ENCODE results near the gene PUS10. TPM values are rescaled to one million over a fixed set of nuclear protein-coding genes. Genes with fewer than 3 reads are reported as not detected.

The PUS10 gene
- total and polyA plus RNA-seq, 2 of the 13 experiments (the other 11 are each of a cell fraction or from before 2014, with no cell fraction given) = 41.4 to 44.3 TPM

GRCh38 chr2:60960706-60961105, 57.3 kb downstream of the PUS10 start (continued):
- TF ChIP-seq YEATS4 (CRISPR knock-in tag; IDR thresholded peaks at IDR 0.05; ENCODE audit: borderline replicate concordance) = no peak
- no peak for TF ChIP-seq HNF4A (CRISPR knock-in tag; IDR thresholded peaks at IDR 0.05)
- TF ChIP-seq ZMYM3 (CRISPR knock-in tag; IDR thresholded peaks at IDR 0.05) = no peak
- no peak for TF ChIP-seq U2AF1 (optimal IDR thresholded peaks at IDR 0.05; ENCODE audit: low read depth, low read length)
- TF ChIP-seq, protein P1, sequence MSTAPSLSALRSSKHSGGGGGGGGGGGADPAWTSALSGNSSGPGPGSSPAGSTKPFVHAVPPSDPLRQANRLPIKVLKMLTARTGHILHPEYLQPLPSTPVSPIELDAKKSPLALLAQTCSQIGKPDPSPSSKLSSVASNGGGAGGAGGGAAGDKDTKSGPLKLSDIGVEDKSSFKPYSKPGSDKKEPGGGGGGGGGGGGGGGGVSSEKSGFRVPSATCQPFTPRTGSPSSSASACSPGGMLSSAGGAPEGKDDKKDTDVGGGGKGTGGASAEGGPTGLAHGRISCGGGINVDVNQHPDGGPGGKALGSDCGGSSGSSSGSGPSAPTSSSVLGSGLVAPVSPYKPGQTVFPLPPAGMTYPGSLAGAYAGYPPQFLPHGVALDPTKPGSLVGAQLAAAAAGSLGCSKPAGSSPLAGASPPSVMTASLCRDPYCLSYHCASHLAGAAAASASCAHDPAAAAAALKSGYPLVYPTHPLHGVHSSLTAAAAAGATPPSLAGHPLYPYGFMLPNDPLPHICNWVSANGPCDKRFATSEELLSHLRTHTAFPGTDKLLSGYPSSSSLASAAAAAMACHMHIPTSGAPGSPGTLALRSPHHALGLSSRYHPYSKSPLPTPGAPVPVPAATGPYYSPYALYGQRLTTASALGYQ (CRISPR knock-in tag; IDR thresholded peaks at IDR 0.05) = no peak
- TF ChIP-seq MYNN (CRISPR knock-in tag; IDR thresholded peaks at IDR 0.05; ENCODE audit: low read depth) = no peak
- TF ChIP-seq EEA1 (CRISPR knock-in tag; IDR thresholded peaks at IDR 0.05; ENCODE audit: borderline replicate concordance) = no peak
- TF ChIP-seq, protein P2, sequence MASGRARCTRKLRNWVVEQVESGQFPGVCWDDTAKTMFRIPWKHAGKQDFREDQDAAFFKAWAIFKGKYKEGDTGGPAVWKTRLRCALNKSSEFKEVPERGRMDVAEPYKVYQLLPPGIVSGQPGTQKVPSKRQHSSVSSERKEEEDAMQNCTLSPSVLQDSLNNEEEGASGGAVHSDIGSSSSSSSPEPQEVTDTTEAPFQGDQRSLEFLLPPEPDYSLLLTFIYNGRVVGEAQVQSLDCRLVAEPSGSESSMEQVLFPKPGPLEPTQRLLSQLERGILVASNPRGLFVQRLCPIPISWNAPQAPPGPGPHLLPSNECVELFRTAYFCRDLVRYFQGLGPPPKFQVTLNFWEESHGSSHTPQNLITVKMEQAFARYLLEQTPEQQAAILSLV (CRISPR knock-in tag; IDR thresholded peaks at IDR 0.05; ENCODE audit: borderline replicate concordance) = no peak

- in situ Hi-C loops (cut with HindIII; ENCODE audit: extremely low pct_ligation_motif_present, low pct_unique_long_range_greater_than_20kb) (no loop called here), intact Hi-C loops (cut with micrococcal nuclease; ENCODE audit: unreplicated experiment) (no loop called here)
- Histone ChIP-seq H3K9ac (ENCODE audit: insufficient read depth, low read depth, low read length) (no peak overlapping the region), H3K79me2 (ENCODE audit: insufficient read depth, low read length) (no peaks in the 10 kb centered on the region), H4K20me1 (ENCODE audit: insufficient read depth, low read length) (no peaks in the 10 kb centered on the region), H3K36me3 (replicated peaks in 1 of 2; ENCODE audit: control insufficient read depth in 1 of 2, insufficient read depth in 2 of 2, low read length in 2 of 2) (peaks cover 24 to 77% of the 10 kb centered on the region in 2 experiments), H2AFZ (ENCODE audit: low read length) (no peak overlapping the region), H3K27me3 (ENCODE audit: control insufficient read depth in 1 of 2, insufficient read depth in 2 of 2, low read length in 2 of 2) (no peaks in the 10 kb centered on the region), H3K9me3 (ENCODE audit: low read length) (no peaks in the 10 kb centered on the region), H3K4me3 (replicated peaks in 1 of 3; ENCODE audit: insufficient read depth in 1 of 3, low read depth in 2 of 3, low read length in 3 of 3) (no peak overlapping the region), H3K4me1 (ENCODE audit: insufficient read depth, low read length) (no peaks in the 10 kb centered on the region), H3K4me2 (ENCODE audit: low read depth, low read length) (no peak overlapping the region), H3K27ac (ENCODE audit: extremely low read length, insufficient read depth, low read length) (no peak overlapping the region)
- WGBS (ENCODE audit: low lambda C conversion rate) = 97% methylated on average over 7 of the region's 7 CpGs
- TF ChIP-seq ZNF891 (CRISPR knock-in tag; IDR thresholded peaks at IDR 0.05) = no peak
- no peak for TF ChIP-seq NR2F1 (CRISPR knock-in tag; IDR thresholded peaks at IDR 0.05)
- no peak for TF ChIP-seq ARNT2 (CRISPR knock-in tag; IDR thresholded peaks at IDR 0.05; ENCODE audit: low read depth)
- ATAC-seq = no peak
- ChIA-PET POLR2A (no interaction called here), CTCF (ENCODE audit: low intra/inter-chr PET ratio, low total read pairs) (no interaction called here)
- BruUV-seq (replicated peaks) = no TSS peak
- FAIRE-seq = no peak
- DNase-seq (ENCODE audit: low spot score) = no peak
Observed at GRCh38 chr2:60959501-60959900, 58.6 kb downstream of the PUS10 start.

Data from HepG2 (cell line).